Measurements from ENCODE around the gene CNDP2. TPM values are rescaled to one million over a fixed set of nuclear protein-coding genes. Genes with fewer than 3 reads are reported as not detected.

The CNDP2 gene
- total RNA-seq, 1 experiment from 2014 or later, result 57.6 TPM

DNA sequence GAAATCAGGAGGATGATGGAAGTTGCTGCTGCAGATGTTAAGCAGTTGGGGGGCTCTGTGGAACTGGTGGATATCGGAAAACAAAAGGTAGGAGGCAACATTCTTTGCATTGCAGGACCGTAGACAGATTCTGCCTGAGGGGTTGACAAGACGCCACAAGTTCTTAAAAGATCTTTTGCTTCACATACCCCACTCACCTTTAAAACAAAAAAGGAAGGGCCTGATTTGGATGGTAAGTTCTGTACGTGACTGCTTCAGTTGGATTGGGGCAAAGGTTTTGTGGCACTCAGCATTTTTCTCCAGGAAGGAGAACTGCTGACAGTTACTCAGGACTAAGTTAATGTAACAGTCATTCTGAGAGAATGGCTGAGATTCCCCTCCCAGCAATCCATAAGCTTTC, 5.2 kb downstream of the CNDP2 start:
- CTCF ChIA-PET, result no interaction called here
- Histone ChIP-seq H3K4me3 (ENCODE audit: low read length) (no peak overlapping the region), H4K20me1 (ENCODE audit: low read length) (no peaks in the 10 kb centered on the region), H3K27ac (ENCODE audit: low read length) (no peak overlapping the region), H3K9me2 (replicated peaks; ENCODE audit: low read length) (no peaks in the 10 kb centered on the region), H3K27me3 (ENCODE audit: low read length) (no peaks in the 10 kb centered on the region), H3K9me3 (ENCODE audit: low read length) (no peaks in the 10 kb centered on the region), H3K36me3 (ENCODE audit: low read depth, low read length) (peaks cover 13% of the 10 kb centered on the region; the same call in 1 of the 2 replicates), H2AFZ (ENCODE audit: low read length) (no peak overlapping the region), H3K79me2 (ENCODE audit: low read length) (peaks cover 39% of the 10 kb centered on the region), H3K4me1 (ENCODE audit: insufficient read depth, low read length) (peaks cover 34% of the 10 kb centered on the region), H3K9ac (ENCODE audit: low read length) (no peak overlapping the region), H3F3A (ENCODE audit: low read length, unreplicated experiment) (no peaks in the 10 kb centered on the region), H3K4me2 (ENCODE audit: low read length) (no peak overlapping the region)
- POLR2A ChIA-PET (ENCODE audit: unreplicated experiment), result no interaction called here
- intact Hi-C loops (cut with micrococcal nuclease), result no loop called here
- TF ChIP-seq EZH2phosphoT487 (IDR thresholded peaks at IDR 0.05; ENCODE audit: borderline replicate concordance, low read length) (no peak), EZH2 (IDR thresholded peaks at IDR 0.05; ENCODE audit: low read length, unreplicated experiment) (no peak)
- TF ChIP-seq, protein P1, sequence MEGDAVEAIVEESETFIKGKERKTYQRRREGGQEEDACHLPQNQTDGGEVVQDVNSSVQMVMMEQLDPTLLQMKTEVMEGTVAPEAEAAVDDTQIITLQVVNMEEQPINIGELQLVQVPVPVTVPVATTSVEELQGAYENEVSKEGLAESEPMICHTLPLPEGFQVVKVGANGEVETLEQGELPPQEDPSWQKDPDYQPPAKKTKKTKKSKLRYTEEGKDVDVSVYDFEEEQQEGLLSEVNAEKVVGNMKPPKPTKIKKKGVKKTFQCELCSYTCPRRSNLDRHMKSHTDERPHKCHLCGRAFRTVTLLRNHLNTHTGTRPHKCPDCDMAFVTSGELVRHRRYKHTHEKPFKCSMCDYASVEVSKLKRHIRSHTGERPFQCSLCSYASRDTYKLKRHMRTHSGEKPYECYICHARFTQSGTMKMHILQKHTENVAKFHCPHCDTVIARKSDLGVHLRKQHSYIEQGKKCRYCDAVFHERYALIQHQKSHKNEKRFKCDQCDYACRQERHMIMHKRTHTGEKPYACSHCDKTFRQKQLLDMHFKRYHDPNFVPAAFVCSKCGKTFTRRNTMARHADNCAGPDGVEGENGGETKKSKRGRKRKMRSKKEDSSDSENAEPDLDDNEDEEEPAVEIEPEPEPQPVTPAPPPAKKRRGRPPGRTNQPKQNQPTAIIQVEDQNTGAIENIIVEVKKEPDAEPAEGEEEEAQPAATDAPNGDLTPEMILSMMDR (conservative IDR thresholded peaks at IDR 0.05; ENCODE audit: low read depth, low read length), result no peak
- no TSS peak for BruUV-seq (replicated peaks)
- ATAC-seq (no peak), DNase-seq (no peak)

DNA sequence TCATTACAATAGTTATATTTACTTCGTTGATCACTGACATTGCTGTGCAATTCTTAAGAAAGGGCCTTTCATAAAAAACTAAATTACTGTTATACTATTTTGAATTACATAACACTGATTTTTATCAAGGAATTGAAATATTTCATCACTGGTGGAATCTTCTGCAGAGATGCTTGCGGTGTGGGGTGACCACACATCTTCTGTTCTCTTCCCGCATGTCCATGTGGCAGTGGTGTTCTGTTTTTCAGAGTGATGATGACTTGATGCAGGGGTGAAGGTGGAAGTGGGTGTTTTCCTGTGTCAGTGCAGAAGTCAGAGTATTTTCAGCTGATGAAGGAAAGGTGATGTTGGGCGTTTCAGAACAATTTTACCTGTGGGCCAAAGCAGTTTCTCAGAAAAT, 7.0 kb downstream of the CNDP2 start:
- peaks cover 21% of the 10 kb centered on the region for H3K79me2 ChIP-seq (ENCODE audit: low read length)
- H3K36me3 ChIP-seq (ENCODE audit: low read depth, low read length), result peaks cover 13% of the 10 kb centered on the region; the same call in 1 of the 2 replicates
- H3K27ac ChIP-seq (ENCODE audit: low read length), result no peak overlapping the region
- no peak overlapping the region for H3K4me3 ChIP-seq (ENCODE audit: low read length)
- H3F3A ChIP-seq (ENCODE audit: low read length, unreplicated experiment), result no peaks in the 10 kb centered on the region
- H2AFZ ChIP-seq (ENCODE audit: low read length), result no peak overlapping the region
- CTCF ChIA-PET, result no interaction called here
- H3K4me1 ChIP-seq (ENCODE audit: insufficient read depth, low read length), result peaks cover 20% of the 10 kb centered on the region
- no peak for DNase-seq
- H4K20me1 ChIP-seq (ENCODE audit: low read length), result no peaks in the 10 kb centered on the region
- no peak overlapping the region for H3K4me2 ChIP-seq (ENCODE audit: low read length)
- BruUV-seq (replicated peaks), result no TSS peak
- H3K9me3 ChIP-seq (ENCODE audit: low read length), result no peaks in the 10 kb centered on the region
- POLR2A ChIA-PET (ENCODE audit: unreplicated experiment), result interaction anchor here (0.6 kb wide), 1 partner anchor 19 kb away, joined by 5 read pairs; no protein-coding TSS in a partner anchor
- intact Hi-C loops (cut with micrococcal nuclease), result no loop called here
- no peaks in the 10 kb centered on the region for H3K27me3 ChIP-seq (ENCODE audit: low read length)
- no peak overlapping the region for H3K9ac ChIP-seq (ENCODE audit: low read length)
- H3K9me2 ChIP-seq (replicated peaks; ENCODE audit: low read length), result no peaks in the 10 kb centered on the region
- ATAC-seq, result no peak
- TF ChIP-seq EZH2 (IDR thresholded peaks at IDR 0.05; ENCODE audit: low read length, unreplicated experiment) (no peak), EZH2phosphoT487 (IDR thresholded peaks at IDR 0.05; ENCODE audit: borderline replicate concordance, low read length) (no peak)
- TF ChIP-seq, protein P1 (conservative IDR thresholded peaks at IDR 0.05; ENCODE audit: low read depth, low read length), result no peak

DNA sequence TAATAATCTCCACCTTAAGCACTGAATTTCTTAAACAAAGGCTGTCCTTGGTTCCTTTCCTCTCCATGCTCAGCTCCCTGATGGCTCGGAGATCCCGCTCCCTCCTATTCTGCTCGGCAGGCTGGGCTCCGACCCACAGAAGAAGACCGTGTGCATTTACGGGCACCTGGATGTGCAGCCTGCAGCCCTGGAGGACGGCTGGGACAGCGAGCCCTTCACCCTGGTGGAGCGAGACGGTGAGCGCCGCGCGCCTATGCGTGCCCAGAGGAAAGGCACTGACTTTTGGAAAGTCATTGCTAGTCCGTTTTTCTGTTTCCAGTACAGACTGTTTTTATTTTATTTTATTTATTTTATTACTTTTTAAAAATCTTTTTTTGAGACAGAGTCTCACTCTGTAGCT, 9.6 kb downstream of the CNDP2 start:
- H3K4me2 ChIP-seq (ENCODE audit: low read length), result no peak overlapping the region
- no peaks in the 10 kb centered on the region for H3K4me1 ChIP-seq (ENCODE audit: insufficient read depth, low read length)
- no peak overlapping the region for H3K9ac ChIP-seq (ENCODE audit: low read length)
- H3K4me3 ChIP-seq (ENCODE audit: low read length), result no peak overlapping the region
- no peaks in the 10 kb centered on the region for H3K9me3 ChIP-seq (ENCODE audit: low read length)
- no peaks in the 10 kb centered on the region for H3K27me3 ChIP-seq (ENCODE audit: low read length)
- CTCF ChIA-PET, result no interaction called here
- no peak for DNase-seq
- peaks cover 24% of the 10 kb centered on the region; the same call in 1 of the 2 replicates for H3K36me3 ChIP-seq (ENCODE audit: low read depth, low read length)
- no peaks in the 10 kb centered on the region for H3K79me2 ChIP-seq (ENCODE audit: low read length)
- no peak for ATAC-seq
- no peaks in the 10 kb centered on the region for H4K20me1 ChIP-seq (ENCODE audit: low read length)
- no TSS peak for BruUV-seq (replicated peaks)
- H2AFZ ChIP-seq (ENCODE audit: low read length), result no peak overlapping the region
- TF ChIP-seq, protein P1 (conservative IDR thresholded peaks at IDR 0.05; ENCODE audit: low read depth, low read length), result no peak
- TF ChIP-seq EZH2 (IDR thresholded peaks at IDR 0.05; ENCODE audit: low read length, unreplicated experiment) (no peak), EZH2phosphoT487 (IDR thresholded peaks at IDR 0.05; ENCODE audit: borderline replicate concordance, low read length) (no peak)
- H3F3A ChIP-seq (ENCODE audit: low read length, unreplicated experiment), result no peaks in the 10 kb centered on the region
- intact Hi-C loops (cut with micrococcal nuclease), result no loop called here
- no peak overlapping the region for H3K27ac ChIP-seq (ENCODE audit: low read length)
- POLR2A ChIA-PET (ENCODE audit: unreplicated experiment), result no interaction called here
- H3K9me2 ChIP-seq (replicated peaks; ENCODE audit: low read length), result no peaks in the 10 kb centered on the region
